Esophagus muscularis mucosa (tissue), 2 donors: ENCODE results near the gene GLT8D2.

Experiments
- EP300 ChIP-seq: sonication (generic); formaldehyde crosslinking; IDR thresholded peaks from one replicate; pipeline ENCODE4 v1.6.1; 2017; ENCODE audit warnings: antibody characterized with exemption
- POLR2A ChIP-seq: fragments of 450-650 bp; IDR thresholded peaks from one replicate; pipeline ENCODE4 v1.6.1; 2017; ENCODE audit warnings: antibody characterized with exemption, moderate library complexity, mild to moderate bottlenecking, low read depth

DNA sequence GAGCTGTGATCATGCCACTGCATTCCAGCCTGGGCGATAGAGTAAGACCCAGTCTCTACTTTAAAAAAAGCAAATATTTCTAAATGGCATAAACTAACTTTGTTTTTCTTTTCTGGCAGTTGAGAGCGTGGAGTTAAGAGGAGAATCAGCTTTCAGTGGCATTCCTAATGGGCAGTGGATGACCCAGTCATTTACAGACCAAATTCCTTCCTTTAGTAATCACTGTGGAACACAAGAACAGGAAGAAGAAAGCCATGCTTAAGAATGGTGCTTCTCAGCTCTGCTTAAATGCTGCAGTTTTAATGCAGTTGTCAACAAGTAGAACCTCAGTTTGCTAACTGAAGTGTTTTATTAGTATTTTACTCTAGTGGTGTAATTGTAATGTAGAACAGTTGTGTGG lies 63.2 kb downstream of the GLT8D2 start:
- TF ChIP-seq EP300 (no peak), POLR2A (no peak)
